ENCODE results near the gene RGSL1.

RGSL1 gene

DNA sequence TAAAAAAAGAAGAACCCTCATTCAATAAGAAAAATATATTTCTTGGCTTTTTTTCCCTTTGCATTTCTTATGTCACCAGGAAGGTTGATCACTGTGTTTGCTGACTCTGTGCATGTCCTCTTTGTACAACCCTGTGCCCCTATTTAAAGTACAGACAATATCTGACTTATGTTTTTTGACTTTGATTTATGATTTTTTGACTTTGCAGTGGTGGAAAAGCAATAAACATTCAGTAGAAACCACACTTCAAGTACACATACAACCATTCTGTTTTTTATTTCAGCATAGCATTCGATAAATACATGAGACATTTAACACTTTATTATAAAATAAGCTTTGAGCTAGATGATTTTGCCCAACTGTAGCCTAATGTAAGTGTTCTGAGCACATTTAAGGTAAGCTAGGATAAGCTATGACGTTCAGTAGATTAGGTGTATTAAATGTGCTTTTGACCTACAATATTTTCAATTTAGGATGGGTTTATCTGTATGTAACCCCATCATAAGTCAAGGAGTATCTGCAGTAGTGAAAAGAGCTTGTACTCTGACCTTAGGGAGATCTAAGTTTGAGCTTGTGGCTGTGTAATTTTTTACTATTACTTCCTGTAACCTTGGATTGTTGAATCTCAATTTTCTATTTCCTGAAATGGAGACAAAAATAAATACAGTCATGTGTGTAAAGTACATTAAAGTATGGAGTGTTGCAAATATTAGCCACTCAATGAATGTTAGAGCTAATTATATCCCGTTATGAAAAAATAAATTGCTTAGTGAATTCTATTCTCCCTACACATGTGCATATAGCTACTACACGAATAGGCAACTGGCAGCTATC is 137.9 kb downstream of the RGSL1 start:
- H3K27ac ChIP-seq: peak overlapping the region; percentile 85
- no peak for TF ChIP-seq ZFX (IDR thresholded peaks at IDR 0.05; ENCODE audit: borderline replicate concordance)
- TF ChIP-seq, protein P1, sequence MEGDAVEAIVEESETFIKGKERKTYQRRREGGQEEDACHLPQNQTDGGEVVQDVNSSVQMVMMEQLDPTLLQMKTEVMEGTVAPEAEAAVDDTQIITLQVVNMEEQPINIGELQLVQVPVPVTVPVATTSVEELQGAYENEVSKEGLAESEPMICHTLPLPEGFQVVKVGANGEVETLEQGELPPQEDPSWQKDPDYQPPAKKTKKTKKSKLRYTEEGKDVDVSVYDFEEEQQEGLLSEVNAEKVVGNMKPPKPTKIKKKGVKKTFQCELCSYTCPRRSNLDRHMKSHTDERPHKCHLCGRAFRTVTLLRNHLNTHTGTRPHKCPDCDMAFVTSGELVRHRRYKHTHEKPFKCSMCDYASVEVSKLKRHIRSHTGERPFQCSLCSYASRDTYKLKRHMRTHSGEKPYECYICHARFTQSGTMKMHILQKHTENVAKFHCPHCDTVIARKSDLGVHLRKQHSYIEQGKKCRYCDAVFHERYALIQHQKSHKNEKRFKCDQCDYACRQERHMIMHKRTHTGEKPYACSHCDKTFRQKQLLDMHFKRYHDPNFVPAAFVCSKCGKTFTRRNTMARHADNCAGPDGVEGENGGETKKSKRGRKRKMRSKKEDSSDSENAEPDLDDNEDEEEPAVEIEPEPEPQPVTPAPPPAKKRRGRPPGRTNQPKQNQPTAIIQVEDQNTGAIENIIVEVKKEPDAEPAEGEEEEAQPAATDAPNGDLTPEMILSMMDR (IDR thresholded peaks at IDR 0.05): no peak

DNA sequence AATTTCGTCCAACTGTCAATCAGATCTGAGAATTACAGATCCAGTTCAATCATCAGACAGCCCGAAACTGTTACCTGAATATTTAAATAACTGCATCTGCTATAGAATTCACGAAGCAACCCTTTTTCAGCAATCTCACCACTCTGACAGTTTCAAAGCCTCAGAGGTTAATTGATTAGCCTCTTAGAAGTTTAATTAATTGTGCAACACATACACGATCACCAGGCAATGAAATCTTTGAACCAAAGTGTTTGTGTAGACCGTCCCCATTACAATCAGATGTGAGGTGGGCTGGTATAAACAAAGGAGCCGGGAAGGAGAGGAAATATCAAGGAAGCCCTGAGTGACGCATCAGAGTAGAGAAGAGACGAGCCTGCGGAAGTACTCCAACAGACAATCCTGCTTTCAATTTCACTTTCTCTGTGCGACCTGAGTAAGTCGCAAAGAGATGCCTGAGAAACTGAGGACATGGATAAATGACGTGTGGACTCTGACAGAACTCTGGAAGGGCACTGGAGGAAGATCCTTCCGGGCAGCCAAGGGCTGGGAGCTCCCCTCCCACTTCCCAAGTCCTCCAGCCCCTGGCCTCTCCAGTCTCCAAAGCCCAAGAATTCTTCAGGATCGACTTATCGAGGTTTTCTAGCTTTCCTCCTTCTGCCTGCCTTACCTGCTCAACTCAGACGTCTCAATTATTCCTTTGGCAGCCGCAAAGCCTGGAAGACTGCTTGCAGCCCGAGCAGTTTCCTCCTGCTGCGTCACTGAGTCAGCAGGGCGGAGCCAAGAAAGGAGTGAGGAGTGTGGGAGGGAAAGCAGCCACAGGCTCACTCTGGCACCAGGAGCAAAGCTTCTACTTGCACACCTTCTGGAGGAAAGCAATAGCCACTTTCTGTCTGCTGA is 138.8 kb downstream of the RGSL1 start, which contains the start of gene RNASEL:
Gene RNASEL (minus strand): TSS at position 757 of the 897 bp plus-strand sequence. CDS start 2,450 bp downstream, outside the sequence.
- no peak for TF ChIP-seq ZFX (IDR thresholded peaks at IDR 0.05; ENCODE audit: borderline replicate concordance)
- TF ChIP-seq, protein P1 (IDR thresholded peaks at IDR 0.05): no peak
- H3K27ac ChIP-seq: peak within 1 kb of the TSS; percentile 85

DNA sequence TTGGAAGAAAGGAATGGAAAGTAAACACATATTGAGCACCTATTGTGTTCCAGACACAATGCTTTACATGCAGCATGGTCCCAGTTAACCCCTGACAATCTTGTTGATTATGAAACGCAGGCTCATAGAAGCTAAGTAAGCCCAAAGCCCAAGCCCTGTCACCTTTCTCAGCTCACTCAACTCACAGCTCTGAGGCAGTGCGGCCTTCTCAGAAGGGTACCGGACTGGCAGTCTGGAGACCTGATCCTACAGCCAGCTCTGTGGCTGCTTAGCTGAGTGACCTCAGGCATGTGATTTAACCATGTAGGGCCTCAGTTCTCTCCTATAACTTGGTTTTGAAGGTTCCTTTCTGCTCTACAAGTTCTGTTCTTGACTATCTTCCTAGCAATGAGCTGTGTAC is 139.6 kb downstream of the RGSL1 start:
- peak overlapping the region; percentile 85 for H3K27ac ChIP-seq
- TF ChIP-seq ZFX (IDR thresholded peaks at IDR 0.05; ENCODE audit: borderline replicate concordance): no peak
- TF ChIP-seq, protein P1 (IDR thresholded peaks at IDR 0.05): no peak

DNA sequence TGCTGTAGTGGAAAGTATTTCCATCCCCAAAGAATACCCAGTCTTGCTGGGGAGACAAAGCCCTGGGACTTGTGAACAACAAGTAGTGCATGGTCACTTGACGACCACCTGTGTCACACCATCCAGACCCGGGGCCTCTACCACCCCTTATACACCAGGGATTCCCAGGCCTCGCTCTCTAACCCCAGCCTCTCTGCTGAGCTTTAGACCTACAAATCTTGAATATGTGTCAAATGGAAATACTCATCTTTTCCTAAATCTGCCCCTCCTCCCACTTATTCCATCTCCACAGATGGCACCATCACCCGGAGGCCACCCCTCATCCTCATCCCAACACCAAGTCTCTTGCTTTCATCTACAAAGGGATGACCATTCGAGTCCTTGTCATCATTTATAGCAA is 140.0 kb downstream of the RGSL1 start:
- no peak overlapping the region for H3K27ac ChIP-seq
- TF ChIP-seq, protein P1 (IDR thresholded peaks at IDR 0.05): no peak
- TF ChIP-seq ZFX (IDR thresholded peaks at IDR 0.05; ENCODE audit: borderline replicate concordance): no peak

DNA sequence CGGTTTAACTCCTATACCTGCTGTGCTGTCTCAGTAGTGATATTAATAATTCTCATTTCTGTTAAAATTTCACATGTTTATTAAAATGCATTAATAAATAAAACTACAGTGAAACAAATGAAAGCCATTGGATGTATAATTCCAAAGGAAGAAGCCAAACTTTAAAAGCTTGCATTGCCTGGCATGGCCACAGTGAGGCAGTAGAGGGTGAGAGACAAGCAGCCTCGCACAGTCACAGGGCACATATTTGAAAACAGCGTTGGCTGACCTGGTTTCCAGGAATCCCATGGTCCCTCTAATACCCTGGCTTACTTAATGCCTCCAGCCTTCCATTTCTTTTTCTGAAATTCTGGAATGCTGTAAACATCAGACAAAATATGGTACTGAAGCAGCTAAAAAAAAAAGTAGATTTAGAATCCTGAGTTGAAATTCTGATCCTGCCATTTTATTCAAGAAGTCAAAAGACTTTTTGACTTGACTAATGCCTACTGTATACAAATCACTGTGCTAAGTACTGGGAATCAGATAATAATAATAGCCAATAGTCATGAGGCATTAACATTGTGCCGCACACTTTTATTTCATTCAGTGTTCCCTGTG is 145.8 kb downstream of the RGSL1 start:
- no peak overlapping the region for H3K27ac ChIP-seq
- no peak for TF ChIP-seq ZFX (IDR thresholded peaks at IDR 0.05; ENCODE audit: borderline replicate concordance)
- TF ChIP-seq, protein P1 (IDR thresholded peaks at IDR 0.05): peak; percentile 99

DNA sequence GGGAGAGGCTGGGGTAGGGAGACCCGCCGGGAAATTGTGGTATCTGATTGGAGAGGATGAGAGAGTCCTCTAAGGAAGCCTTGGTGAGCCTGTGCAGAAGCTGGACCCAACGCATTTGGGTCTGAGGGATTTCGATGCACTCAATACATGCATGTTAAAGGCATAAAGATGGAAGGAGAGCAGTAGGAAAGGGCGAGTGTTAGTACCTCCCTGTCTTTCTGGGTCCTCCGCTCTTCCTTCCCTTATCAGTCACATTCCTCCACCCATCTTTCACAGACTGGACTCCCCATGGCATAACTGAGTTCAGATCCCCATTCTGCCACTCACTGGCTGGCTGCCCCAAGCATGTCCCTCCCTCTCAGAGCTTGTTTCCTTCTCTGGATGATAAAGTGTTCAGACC is 147.0 kb downstream of the RGSL1 start:
- TF ChIP-seq, protein P1 (IDR thresholded peaks at IDR 0.05): no peak
- TF ChIP-seq ZFX (IDR thresholded peaks at IDR 0.05; ENCODE audit: borderline replicate concordance): no peak
- no peak overlapping the region for H3K27ac ChIP-seq
